A549 (cell line): ENCODE measurements around the gene P3R3URF. TPM values are rescaled to one million over a fixed set of nuclear protein-coding genes. Genes with fewer than 3 reads are reported as not detected.

ENCODE experiments used
- ATAC-seq, 2 experiments: fragments of 200-7000 bp in 1 of 2; fragments of >200 bp in 1 of 2; cut with Nextera tagmentation in 1 of 2; cut with Tn5 transposase in 1 of 2; 3 replicates each; pipeline versions ENCODE4 v1.8.0 to v1.9.1; 2018 to 2020; ENCODE audit warnings: mild to moderate bottlenecking in 1 of 2, moderate library complexity in 1 of 2
- CTCF ChIA-PET: fragments of 300-600 bp; sonication (Branson Sonifier 250); formaldehyde crosslinking; extraction: SDS; loops from one replicate; lab custom pipeline; 2021; ENCODE audit warnings: antibody characterized with exemption, inconsistent platforms; lab: Yijun Ruan, JAX
- POLR2A ChIA-PET: fragments of 350-600 bp; formaldehyde crosslinking; extraction: SDS; loops from one replicate; lab custom pipeline; 2021; ENCODE audit warnings: antibody characterized with exemption, inconsistent platforms; lab: Yijun Ruan, JAX
- DNase-seq, 2 experiments: peaks; one replicate each; pipeline versions ENCODE4 v3.0.0 to v3.0.0-alpha.2; 2011 to 2016; ENCODE audit warnings: low read depth in 1 of 2, low spot score in 1 of 2
- FAIRE-seq: peaks from 2 replicates; lab custom pipeline; 2011; peaks lifted over from hg19 to GRCh38; lab: Jason Lieb, UNC
- H3K27ac ChIP-seq, 2 experiments: fragments of >200 bp; sonication (Bioruptor Twin); formaldehyde crosslinking; 3 replicates each; pipeline ENCODE4 v1.5.1; 2016 to 2017
- H3K4me1 ChIP-seq: fragments of >200 bp; sonication (Bioruptor Twin); formaldehyde crosslinking; 3 replicates; pipeline ENCODE4 v1.6.1; 2016
- H3K4me2 ChIP-seq: fragments of >200 bp; sonication (Bioruptor Twin); formaldehyde crosslinking; 3 replicates; pipeline ENCODE4 v1.6.1; 2016
- H3K4me3 ChIP-seq: fragments of >200 bp; sonication (Bioruptor Twin); formaldehyde crosslinking; 3 replicates; pipeline ENCODE4 v1.5.1; 2016
- H3K9me3 ChIP-seq: fragments of >200 bp; sonication (Bioruptor Twin); formaldehyde crosslinking; 3 replicates; pipeline ENCODE4 v1.6.1; 2016
- ATOH8 ChIP-seq: fragments of 250-450 bp; sonication (Bioruptor Pico); IDR thresholded peaks from 2 replicates; pipeline ENCODE4 v1.5.0; 2020; ENCODE audit warnings: low read depth, mild to moderate bottlenecking, moderate library complexity
- CBX8 ChIP-seq: fragments of 200-600 bp; sonication (generic); IDR thresholded peaks from 2 replicates; pipeline ENCODE4 v1.6.1; 2016
- CEBPB ChIP-seq, 2 experiments: fragments of >200 bp in 1 of 2; sonication (Bioruptor Twin) in 1 of 2; formaldehyde crosslinking in 1 of 2; IDR thresholded peaks; 2 replicates each; pipeline ENCODE4 v1.6.1; 2012 to 2016
- CTCF ChIP-seq: fragments of >200 bp; sonication (Bioruptor Twin); formaldehyde crosslinking; IDR thresholded peaks from 3 replicates; pipeline ENCODE4 v1.5.1; 2016
- EHF ChIP-seq: fragments of 250-450 bp; sonication (Bioruptor Pico); IDR thresholded peaks from 2 replicates; pipeline ENCODE4 v1.5.0; 2020; ENCODE audit warnings: mild to moderate bottlenecking
- FOSL2 ChIP-seq, 2 experiments: fragments of 450-650 bp in 1 of 2; fragments of >200 bp in 1 of 2; sonication (Bioruptor Twin) in 1 of 2; formaldehyde crosslinking; IDR thresholded peaks; 2 replicates each; pipeline versions ENCODE4 v1.5.0 to v1.6.1; 2016 to 2020; ENCODE audit warnings: mild to moderate bottlenecking in 1 of 2, moderate library complexity in 1 of 2
- FOXS1 ChIP-seq: fragments of 250-450 bp; sonication (Bioruptor Pico); IDR thresholded peaks from 2 replicates; pipeline ENCODE4 v1.5.0; 2020; ENCODE audit warnings: mild to moderate bottlenecking, moderate library complexity
- GATA3 ChIP-seq: IDR thresholded peaks from 2 replicates; pipeline ENCODE4 v1.6.1; 2012; ENCODE audit warnings: borderline replicate concordance
- HMGXB4 ChIP-seq: fragments of 250-450 bp; sonication (Bioruptor Pico); IDR thresholded peaks from 2 replicates; pipeline ENCODE4 v1.5.0; 2021; ENCODE audit warnings: mild to moderate bottlenecking, moderate library complexity, borderline replicate concordance
- JUNB ChIP-seq: fragments of >200 bp; sonication (Bioruptor Twin); formaldehyde crosslinking; IDR thresholded peaks from 2 replicates; pipeline ENCODE4 v1.6.1; 2016
- NPAS2 ChIP-seq: fragments of 250-450 bp; sonication (Bioruptor Pico); IDR thresholded peaks from 2 replicates; pipeline ENCODE4 v1.8.0; 2022; ENCODE audit warnings: mild to moderate bottlenecking, moderate library complexity, borderline replicate concordance
- NR3C1 ChIP-seq: fragments of >200 bp; sonication (Bioruptor Twin); formaldehyde crosslinking; IDR thresholded peaks from 3 replicates; pipeline ENCODE4 v1.6.1; 2017
- PBX3 ChIP-seq: IDR thresholded peaks from 2 replicates; pipeline ENCODE4 v1.6.1; 2012
- PHF8 ChIP-seq: fragments of 200-600 bp; sonication (generic); IDR thresholded peaks from 2 replicates; pipeline ENCODE4 v1.6.1; 2016; ENCODE audit warnings: low read depth, mild to moderate bottlenecking, antibody characterized with exemption, moderate library complexity, borderline replicate concordance
- POLR2A ChIP-seq: IDR thresholded peaks from 2 replicates; pipeline ENCODE4 v1.6.1; 2012; ENCODE audit warnings: mild to moderate bottlenecking, low read length
- RARB ChIP-seq: fragments of 250-450 bp; sonication (Bioruptor Pico); IDR thresholded peaks from 2 replicates; pipeline ENCODE4 v1.8.0; 2021; ENCODE audit warnings: mild to moderate bottlenecking, moderate library complexity
- REST ChIP-seq: fragments of 200-600 bp; sonication (generic); IDR thresholded peaks from 2 replicates; pipeline ENCODE4 v1.6.1; 2016; ENCODE audit warnings: antibody characterized with exemption, mild to moderate bottlenecking, moderate library complexity
- TFCP2L1 ChIP-seq: fragments of 250-450 bp; sonication (Bioruptor Pico); IDR thresholded peaks from 2 replicates; pipeline ENCODE4 v1.5.0; 2021; ENCODE audit warnings: mild to moderate bottlenecking
- USF2 ChIP-seq: fragments of 450-650 bp; IDR thresholded peaks from 2 replicates; pipeline ENCODE4 v1.6.1; 2014; ENCODE audit warnings: antibody characterized with exemption
- ZSCAN20 ChIP-seq: fragments of 250-450 bp; sonication (Bioruptor Pico); IDR thresholded peaks from 2 replicates; pipeline ENCODE4 v1.8.0; 2022; ENCODE audit warnings: mild to moderate bottlenecking, moderate library complexity
- WGBS: methylation state at CpG from one replicate; pipeline ENCODE4 v1.1.6; 2017; ENCODE audit errors: missing lambda C conversion rate; 5-methylcytosine and 5-hydroxymethylcytosine counted together
- polyA plus RNA-seq, 4 experiments: library from polyadenylated mRNA; depleted of rRNA in 3 of 4; stranded (reverse); fragments of >200 nt; fragmentation: RNase III in 1 of 4; extraction: RNeasy Plus Mini Kit Qiagen cat#74134 plus additional on column Dnase treatment in 1 of 4; gene quantifications; 2 replicates in 3 of 4; 3 replicates in 1 of 4; pipeline ENCODE4 v1.2.3, GENCODE V29; 2011 to 2017

P3R3URF gene
- polyA plus RNA-seq, 2 of the 4 experiments (the other 2 are of a cell fraction): not detected

GRCh38 chr1:46210561-46210960 lies 34.3 kb upstream of the P3R3URF start:
- POLR2A ChIA-PET: no interaction called here
- TF ChIP-seq TFCP2L1 (CRISPR knock-in tag) (no peak), ATOH8 (no peak), USF2 (no peak), FOSL2 (IDR thresholded peaks at IDR 0.05) (no peak), FOSL2 (CRISPR knock-in tag; IDR thresholded peaks at IDR 0.05) (no peak), EHF (no peak), JUNB (no peak), PBX3 (no peak)
- no peak overlapping the region for H3K4me2 ChIP-seq
- H3K27ac ChIP-seq: no peak overlapping the region
- FAIRE-seq (no peak), DNase-seq (no peak), ATAC-seq (no peak)
- no peaks in the 10 kb centered on the region for H3K9me3 ChIP-seq
- 74% methylated on average over 3 of the region's 3 CpGs for WGBS
- CTCF ChIA-PET: interaction anchor here (1.1 to 3.0 kb wide), 2 partner anchors 14 to 34 kb away, joined by 6 to 16 read pairs; no protein-coding TSS in a partner anchor
- no peaks in the 10 kb centered on the region for H3K4me1 ChIP-seq
- H3K4me3 ChIP-seq: no peak overlapping the region

- FAIRE-seq (no peak), DNase-seq (no peak), ATAC-seq (no peak)
- Histone ChIP-seq H3K4me3 (no peak overlapping the region), H3K27ac (no peak overlapping the region), H3K9me3 (no peaks in the 10 kb centered on the region), H3K4me1 (no peaks in the 10 kb centered on the region), H3K4me2 (no peak overlapping the region)
- TF ChIP-seq POLR2A (no peak), HMGXB4 (CRISPR knock-in tag) (no peak), PHF8 (no peak), CBX8 (no peak)
- POLR2A ChIA-PET: no interaction called here
- 71% methylated on average over 2 of the region's 2 CpGs for WGBS
- CTCF ChIA-PET: interaction anchor here (1.8 kb wide), 1 partner anchor 17 kb away, joined by 9 read pairs; no protein-coding TSS in a partner anchor
Observed at GRCh38 chr1:46206399-46206798, 30.1 kb upstream of the P3R3URF start.

- no peak overlapping the region for H3K4me2 ChIP-seq
- POLR2A ChIA-PET: no interaction called here
Observed at GRCh38 chr1:46205791-46206190, 29.5 kb upstream of the P3R3URF start.

More at GRCh38 chr1:46205791-46206190, 29.5 kb upstream of the P3R3URF start:
- WGBS: 67% methylated on average over 3 of the region's 3 CpGs
- no peak for TF ChIP-seq JUNB
- TF ChIP-seq NPAS2 (CRISPR knock-in tag): no peak
- TF ChIP-seq FOXS1 (CRISPR knock-in tag): no peak
- TF ChIP-seq CEBPB (IDR thresholded peaks at IDR 0.05): no peak
- no peak for TF ChIP-seq ZSCAN20 (CRISPR knock-in tag)
- TF ChIP-seq EHF: no peak
- TF ChIP-seq GATA3: no peak
- no peak for TF ChIP-seq REST
- TF ChIP-seq TFCP2L1 (CRISPR knock-in tag): no peak
- no peak for TF ChIP-seq CTCF
- no peak for TF ChIP-seq RARB (CRISPR knock-in tag)
- no peak for TF ChIP-seq NR3C1
- TF ChIP-seq, all 56 proteins: peak for 0
- ATAC-seq (no peak), FAIRE-seq (no peak), DNase-seq (no peak)
- CTCF ChIA-PET: interaction anchor here (1.8 kb wide), 1 partner anchor 18 kb away, joined by 9 read pairs; no protein-coding TSS in a partner anchor
- H3K4me3 ChIP-seq: no peak overlapping the region
- H3K4me1 ChIP-seq: no peaks in the 10 kb centered on the region
- no peaks in the 10 kb centered on the region for H3K9me3 ChIP-seq
- H3K27ac ChIP-seq: no peak overlapping the region
